MV-4-11 (cell line): Measurements from ENCODE around the gene SLC35E4.
"Not testable (repeated sequence)": the region's sequence is repeated elsewhere in the genome, so short reads cannot be mapped to it uniquely, and the experiment has no call there.

Experiments
- DNase-seq: peaks from one replicate; lab custom pipeline; 2025; lab: John Stamatoyannopoulos, UW

Gene SLC35E4

DNA sequence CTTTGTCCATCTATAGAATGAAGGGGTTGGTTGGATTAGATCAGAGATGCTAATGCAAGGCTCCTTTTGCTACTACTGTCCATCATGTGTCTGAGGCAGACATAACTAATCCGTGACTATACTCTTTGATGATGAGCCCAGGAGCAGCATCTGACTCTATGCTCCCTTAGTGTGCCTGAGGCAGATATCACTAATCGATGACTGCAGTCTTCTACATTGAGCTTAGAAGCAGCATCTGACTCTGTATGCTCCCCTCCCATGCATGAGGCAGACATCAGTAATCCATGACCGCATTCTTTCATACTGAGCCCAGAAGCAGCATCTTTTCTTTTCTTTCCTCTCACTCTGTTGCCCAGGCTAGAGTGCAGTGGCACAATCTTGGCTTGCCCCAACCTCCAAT, 24.4 kb upstream of the SLC35E4 start:
- DNase-seq = no peak

DNA sequence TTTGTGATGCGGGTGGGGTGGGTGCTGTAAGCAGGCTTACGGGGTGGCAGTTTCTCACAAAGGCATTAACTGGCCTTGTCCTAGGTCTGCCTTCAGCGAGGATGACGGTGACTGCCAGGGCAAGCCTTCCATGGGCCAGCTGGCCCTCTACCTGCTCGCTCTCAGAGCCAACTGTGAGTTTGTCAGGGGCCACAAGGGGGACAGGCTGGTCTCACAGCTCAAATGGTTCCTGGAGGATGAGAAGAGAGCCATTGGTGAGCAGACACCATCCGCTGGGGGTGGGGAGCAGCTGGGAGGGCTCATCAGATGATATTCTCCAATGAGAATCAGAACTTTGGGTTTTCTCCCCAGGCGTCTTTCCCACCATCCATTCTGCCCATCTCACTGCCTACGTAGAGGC, 22.8 kb upstream of the SLC35E4 start:
- DNase-seq = no peak

DNA sequence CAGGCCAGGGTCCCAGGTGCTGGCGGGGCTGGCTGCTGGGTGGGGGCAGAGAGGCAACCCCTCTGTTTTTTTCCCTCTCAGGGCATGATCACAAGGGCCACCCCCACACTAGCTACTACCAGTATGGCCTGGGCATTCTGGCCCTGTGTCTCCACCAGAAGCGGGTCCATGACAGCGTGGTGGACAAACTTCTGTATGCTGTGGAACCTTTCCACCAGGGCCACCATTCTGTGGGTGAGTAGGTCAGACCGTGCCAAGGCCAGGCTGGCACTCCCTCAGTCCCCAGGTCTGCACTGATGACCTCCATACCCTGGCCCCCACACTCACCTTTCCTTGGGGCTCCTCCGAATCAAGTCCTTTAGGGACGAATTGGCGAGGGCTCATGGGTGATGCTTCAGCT, 21.3 kb upstream of the SLC35E4 start:
- DNase-seq = no peak

DNA sequence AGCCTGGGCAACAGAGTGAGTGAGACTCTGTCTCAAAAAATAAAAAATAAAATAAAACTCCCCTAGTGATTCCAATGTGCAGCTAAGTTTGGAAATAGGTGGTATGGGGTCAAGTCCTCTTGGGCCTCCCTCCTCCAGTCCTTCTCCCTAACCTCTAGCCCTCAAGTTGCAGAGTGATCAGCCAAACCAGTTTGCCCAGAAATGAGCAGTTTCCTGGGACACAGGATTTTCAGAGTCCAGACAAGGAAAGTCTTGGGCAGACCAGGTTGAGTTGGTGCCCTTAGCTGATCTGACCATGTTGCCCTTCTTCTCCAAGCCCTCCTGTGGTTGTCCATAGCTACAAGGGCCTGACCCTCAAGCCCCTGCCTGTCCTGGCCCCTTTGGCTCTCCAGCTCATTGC, 20.7 kb upstream of the SLC35E4 start:
- no peak for DNase-seq

DNA sequence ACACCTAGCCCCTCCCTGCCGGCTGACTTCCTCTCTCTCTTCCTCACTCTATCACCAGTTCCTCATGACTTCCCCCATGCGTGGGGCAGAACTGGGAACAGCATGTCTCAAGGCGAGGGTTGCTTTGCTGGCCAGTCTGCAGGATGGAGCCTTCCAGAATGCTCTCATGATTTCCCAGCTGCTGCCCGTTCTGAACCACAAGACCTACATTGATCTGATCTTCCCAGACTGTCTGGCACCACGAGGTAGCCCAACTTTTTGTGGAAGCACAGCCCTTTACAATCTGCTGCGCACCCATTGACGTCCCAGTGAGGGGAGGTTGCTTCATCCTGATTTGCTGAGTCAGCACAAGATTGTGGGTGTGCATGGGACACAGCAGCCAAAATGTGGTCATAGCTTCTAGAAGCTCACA, 20.0 kb upstream of the SLC35E4 start:
- no peak for DNase-seq

DNA sequence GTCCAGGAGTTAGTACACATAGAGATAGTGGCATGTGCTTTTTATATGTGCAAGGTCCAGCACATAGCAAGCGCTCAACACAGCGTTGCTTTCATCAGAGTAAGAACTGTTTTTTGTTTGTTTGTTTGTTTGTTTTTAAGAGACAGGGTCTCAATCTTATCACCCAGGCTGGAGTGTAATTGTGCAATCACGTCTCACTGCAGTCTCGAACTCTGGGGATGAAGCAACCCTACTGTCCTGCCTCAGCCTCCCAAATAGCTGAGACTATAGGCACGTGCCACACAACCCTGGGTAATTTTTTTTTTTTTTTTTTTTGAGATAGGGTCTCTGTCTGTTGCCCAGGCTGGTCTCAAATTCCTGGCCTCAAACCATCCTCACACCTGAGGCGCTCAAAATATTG, 17.8 kb upstream of the SLC35E4 start:
- DNase-seq = no peak

DNA sequence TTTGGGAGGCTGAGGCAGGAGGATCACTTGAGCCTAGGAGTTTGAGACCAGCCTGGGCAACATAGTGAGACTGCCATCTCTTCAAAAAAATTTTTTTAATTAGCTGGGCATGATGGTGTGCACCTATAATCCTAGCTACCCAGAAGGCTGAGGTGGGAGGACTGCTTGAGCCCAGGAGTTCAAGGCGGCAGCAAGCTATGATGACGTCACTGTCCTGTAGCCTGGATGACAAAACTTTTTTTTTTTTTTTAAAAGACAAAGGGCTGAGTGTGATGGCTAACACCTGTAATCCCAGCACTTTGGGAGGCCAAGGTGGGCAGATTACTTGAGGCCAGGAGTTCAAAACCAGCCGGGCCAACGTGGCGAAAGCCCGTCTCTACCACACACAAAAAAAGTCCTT, 15.7 kb upstream of the SLC35E4 start:
- not testable (repeated sequence) for DNase-seq

DNA sequence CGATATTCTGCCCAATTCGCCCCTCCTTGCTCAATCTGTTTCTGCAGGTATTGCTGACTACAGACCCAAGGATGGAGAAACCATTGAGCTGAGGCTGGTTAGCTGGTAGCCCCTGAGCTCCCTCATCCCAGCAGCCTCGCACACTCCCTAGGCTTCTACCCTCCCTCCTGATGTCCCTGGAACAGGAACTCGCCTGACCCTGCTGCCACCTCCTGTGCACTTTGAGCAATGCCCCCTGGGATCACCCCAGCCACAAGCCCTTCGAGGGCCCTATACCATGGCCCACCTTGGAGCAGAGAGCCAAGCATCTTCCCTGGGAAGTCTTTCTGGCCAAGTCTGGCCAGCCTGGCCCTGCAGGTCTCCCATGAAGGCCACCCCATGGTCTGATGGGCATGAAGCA, 9.2 kb upstream of the SLC35E4 start:
- DNase-seq = no peak

DNA sequence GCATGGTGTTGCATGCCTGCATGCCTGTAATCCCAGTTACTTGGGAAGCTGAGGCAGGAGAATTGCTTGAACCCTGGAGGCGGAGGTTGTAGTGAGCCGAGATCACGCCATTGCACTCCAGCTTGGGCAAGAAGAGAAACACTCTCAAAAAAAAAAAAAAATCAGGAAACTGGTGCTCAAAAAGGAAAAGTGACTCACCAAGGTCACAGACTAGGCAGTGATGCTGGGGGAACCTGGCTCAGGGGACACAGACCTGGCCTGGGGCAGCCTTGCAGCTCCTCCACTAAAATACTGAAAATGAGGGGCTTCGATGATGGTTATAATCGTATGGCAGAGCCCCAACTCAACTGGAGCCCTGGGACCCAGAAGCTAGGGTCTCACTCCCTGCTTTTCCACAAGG, 8.1 kb upstream of the SLC35E4 start:
- no peak for DNase-seq

DNA sequence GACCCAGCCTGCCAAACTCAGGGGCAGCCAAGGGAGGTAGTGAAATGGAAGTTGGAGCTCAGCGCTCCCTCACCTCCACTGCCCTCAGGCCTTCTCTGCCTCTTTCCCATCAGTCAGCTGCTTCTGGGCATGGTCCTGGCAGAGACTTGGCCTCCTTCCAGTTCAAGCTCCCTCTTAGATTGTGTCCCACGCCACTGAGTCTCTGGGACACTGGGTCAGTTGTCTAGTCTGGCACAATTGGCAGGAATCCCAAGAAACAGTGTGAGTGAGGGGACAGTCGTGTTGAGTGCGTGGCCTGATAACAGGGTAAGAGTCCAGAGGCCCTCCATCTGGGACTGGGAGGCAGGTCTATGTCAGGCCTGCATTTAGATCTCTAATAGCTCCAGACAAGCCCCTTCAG, 7.1 kb upstream of the SLC35E4 start:
- DNase-seq = no peak

DNA sequence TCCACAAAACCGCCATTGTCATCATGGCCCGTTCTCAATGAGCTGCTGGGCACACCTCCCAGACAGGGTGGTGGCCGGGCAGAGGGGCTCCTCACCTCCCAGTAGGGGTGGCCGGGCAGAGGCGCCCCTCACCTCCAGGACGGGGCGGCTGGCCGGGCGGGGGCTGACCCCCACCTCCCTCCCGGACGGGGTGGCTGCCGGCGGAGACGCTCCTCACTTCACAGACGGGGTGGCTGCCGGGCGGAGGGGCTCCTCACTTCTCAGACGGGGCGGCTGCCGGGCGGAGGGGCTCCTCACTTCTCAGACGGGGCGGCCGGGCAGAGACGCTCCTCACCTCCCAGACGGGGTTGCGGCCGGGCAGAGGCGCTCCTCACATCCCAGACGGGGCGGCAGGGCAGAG, 4.1 kb upstream of the SLC35E4 start:
- not testable (repeated sequence) for DNase-seq

DNA sequence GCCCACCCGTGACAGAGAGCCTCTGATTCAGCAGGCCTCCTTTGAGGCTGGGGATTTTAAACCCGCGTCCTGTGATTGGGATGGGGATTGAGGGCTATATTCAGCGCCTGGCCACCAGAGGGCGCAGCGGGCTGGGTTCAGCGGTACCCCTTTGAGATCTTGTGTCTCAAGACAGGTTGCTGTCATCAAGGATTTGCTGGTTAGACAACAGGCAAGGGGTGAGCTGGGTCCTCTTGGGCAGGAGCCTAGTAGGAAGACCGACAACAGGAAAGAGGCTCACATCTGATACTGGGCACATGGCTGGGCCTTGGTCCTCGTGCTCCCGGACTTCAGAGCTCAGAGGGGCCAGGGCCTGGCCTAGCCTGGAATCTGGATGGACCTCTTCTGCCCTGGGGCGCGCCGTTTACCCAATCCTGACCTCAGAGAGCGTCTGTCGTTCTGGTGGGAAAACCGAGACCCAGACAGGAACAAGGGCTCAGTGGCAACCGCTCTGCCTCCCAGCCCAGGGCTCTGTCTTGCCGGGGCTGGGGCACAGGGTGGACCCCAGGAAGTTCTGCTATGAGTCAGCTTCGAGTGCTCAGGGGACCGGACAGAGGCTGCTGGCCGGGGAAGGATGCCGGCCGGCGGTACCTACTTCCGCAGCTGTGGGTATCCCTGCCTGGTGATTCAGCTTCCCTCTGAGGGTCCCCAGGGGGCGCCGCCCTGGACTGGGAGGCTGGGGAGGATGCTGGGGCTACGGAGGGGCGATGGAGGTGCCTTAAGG, 929 bp upstream of the SLC35E4 start:
- DNase-seq = peak; percentile 77

DNA sequence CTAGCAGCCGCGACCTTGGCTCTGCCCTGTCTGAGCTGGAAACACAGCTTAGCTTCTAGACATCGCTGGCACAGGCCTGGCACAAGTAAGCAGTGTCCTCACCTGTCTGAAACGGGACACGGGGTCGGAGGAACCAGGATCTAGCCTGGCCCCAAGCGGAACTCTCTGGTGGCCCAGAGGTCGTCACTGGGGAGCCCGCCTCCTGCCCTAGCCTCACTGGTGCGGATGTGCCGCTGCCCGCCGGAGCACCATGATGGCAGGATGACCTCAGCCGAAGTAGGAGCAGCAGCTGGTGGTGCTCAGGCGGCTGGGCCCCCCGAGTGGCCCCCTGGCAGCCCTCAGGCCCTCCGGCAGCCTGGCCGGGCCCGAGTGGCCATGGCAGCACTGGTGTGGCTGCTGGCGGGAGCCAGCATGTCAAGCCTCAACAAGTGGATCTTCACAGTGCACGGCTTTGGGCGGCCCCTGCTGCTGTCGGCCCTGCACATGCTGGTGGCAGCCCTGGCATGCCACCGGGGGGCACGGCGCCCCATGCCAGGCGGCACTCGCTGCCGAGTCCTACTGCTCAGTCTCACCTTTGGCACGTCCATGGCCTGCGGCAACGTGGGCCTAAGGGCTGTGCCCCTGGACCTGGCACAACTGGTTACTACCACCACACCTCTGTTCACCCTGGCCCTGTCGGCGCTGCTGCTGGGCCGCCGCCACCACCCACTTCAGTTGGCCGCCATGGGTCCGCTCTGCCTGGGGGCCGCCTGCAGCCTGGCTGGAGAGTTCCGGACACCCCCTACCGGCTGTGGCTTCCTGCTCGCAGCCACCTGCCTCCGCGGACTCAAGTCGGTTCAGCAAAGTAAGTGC, 871 bp downstream of the SLC35E4 start:
- no peak for DNase-seq

DNA sequence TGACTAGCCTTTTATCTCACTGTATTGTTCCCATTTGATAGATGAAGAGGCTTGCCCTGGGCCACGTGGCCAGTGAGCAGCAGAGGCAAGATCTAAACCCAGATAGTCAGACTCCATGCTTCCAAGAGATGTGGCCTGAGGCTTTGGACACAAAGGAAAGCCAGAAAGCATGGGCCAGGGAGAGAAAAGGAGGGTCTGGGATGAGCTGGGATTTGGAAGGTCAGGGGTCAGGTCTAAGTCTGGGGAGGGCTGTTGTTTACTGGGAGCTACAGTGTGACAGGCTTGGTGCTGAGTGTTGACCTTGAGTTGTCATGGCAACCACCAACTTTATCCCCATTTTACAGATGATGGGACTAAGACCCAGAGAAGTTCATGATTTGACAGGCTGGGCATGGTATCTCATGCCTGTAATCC, 2.1 kb downstream of the SLC35E4 start:
- no peak for DNase-seq

DNA sequence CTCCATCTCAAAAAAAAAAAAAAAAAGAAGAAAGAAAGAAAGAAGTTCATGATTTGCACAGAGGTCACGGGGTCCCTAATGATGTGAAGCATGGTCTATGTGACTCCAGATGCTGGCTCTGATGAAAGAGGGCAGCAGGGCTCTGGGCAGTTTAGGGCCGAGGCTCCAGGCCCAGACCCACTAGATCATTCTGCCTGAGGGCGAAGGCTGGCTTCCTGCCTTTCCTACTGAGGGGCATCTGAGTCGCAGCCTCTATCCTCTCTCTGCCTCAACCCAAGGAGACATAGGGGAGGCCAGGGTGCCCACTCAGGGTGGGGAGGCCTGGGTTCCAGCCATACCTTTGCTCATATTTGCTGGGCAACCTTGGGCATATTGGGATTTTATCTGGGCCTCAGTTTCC, 4.8 kb downstream of the SLC35E4 start:
- no peak for DNase-seq

DNA sequence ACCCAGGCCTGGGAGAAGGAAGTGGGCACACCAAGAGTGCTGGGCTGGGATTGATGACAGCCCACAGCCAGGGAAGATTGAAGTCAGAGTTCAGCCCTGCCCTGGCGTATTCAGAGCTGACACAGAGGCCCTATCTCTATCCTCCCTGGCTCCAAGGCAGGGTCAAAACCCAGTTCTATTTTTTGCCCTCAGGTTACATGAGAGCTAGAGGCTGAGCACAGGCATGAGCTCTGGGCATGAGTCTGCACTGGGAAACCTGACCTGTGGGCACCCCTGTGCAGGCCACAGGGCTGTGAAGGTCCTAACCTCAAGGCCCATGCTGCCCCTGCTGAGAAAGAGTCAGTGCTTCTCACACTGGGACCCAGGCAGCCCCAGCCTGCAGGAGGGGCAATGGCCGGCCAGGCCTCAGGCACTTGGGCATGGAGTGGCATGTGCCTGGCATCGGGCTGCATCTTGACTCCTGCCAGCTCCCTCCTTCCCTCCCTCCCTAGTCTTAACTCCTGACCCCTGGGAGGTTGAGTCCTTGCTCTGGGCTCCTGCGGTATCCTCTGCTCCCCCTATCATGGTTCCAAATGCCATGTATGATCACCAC, 5.4 kb downstream of the SLC35E4 start:
- DNase-seq = no peak

DNA sequence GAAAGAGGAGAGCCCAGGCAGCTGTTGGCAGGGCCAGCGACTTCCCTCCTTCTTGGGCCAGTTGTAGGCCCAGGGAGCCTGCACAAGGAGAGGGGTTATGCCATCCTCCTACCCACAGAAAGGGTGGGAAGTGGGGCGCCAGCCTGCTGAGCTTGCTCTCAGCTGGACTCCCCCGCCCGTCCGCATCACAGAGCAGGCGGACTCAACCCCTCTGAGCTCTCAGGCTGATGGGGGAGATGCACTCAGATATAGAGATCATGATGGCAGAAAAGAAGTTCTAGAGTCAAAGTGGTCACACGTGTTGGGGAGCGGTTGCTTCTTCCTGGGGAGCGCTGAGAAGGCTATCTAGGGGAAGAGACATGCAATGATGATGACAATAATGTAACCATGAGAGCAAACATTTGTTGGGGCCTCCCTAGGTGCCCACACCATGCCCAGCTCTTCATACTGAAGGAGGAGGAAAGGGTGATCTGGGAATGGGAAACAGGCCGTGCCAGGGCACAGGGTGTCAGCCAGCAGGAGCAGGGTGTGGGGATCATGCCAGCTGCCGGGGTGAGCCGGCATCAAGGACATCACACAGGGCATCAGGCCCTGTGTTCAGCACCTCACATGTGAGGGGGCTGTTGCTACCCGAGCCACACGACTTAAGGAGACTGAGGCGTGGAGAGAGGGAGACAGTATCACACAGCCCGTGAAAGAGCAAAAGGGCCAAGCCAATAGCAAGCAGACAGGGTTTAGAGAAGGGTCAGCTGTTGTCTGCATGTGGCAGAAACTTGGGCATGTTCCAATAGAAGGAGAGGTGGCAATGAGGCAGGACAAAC, 7.7 kb downstream of the SLC35E4 start:
- DNase-seq = no peak

DNA sequence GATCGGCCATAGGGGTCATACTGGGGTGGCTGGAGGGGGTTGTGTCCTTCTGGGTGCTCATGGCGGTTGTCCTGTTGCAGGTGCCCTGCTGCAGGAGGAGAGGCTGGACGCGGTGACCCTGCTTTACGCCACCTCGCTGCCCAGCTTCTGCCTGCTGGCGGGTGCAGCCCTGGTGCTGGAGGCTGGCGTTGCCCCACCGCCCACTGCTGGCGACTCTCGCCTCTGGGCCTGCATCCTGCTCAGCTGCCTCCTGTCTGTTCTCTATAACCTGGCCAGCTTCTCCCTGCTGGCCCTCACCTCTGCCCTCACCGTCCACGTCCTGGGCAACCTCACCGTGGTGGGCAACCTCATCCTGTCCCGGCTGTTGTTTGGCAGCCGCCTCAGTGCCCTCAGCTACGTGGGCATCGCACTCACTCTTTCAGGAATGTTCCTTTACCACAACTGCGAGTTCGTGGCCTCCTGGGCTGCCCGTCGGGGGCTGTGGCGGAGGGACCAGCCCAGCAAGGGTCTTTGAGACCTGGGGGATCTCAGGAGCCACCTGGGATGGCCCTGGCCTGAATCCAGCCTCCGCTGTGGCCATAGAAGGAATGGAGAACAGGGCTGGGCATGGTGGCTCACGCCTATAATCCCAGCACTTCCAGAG, 11.1 kb downstream of the SLC35E4 start:
- DNase-seq = no peak

DNA sequence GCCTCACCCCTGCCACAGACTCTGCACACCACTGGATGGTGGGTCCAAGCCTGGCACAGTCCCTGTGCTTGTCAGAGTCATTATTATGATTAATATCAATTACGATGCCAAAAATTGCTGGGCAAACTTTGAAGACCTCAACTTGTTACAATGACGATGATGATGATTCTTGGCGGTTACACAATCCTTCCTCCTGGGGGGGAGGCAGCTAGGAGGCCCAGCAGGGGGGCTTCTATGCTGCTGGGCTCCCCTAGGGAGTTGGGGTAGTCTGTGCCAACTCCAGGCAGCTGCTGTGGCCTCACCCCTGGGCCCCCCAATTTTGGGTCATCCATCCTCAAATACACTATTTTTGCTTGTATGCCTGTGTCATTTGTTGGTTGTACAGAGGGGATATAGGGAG, 12.0 kb downstream of the SLC35E4 start:
- no peak for DNase-seq

DNA sequence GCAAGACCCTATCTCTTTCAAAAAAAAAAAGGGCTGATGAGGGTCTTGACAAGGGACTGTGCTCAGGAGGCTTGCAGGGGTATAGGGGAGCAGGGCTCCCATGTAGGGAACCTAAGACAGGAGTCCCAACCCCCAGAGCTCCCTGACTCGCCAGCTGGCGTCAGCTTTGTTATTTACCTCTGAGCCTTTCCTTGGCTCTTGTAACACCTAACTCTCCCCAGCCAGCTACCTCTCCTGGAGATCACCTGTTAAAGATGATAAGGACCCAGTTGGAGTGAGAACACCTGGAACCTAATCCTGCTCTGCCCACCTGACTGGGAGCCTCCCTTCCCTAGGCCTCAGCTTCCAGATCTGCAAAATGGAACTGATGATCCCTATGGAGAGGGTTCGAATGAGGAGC, 13.2 kb downstream of the SLC35E4 start:
- no peak for DNase-seq

DNA sequence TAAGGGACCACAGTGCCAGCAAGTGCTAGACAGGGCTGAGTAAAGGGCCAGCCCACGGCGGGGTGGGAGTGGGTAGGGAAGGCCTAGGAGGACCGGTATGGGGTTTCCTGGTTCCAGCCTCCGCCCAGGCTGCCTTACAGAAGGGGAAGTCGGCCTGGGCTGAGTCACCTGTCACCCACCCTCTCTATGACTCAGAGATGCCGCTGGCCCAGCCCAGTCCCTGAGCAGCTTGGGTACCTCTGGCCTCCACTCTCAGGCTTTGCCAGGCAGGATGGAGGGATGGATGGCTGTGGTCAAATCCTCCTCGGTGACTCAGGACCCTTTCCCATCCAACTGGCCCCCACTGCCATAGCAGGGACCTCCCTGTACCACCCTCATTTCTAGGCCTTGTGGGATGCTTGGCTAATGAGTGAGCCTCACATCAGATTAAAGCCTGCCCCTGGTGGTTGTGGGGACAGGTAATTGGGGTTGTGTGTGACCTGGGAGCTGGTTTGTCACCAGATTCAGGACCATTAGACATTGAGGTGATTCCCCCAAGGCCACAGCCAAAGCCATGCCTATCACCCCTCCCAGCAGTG, 13.9 kb downstream of the SLC35E4 start:
- DNase-seq = peak; percentile 65
